ENCODE results near the gene GUCY1A1.

The GUCY1A1 gene

GRCh38 chr4:155658681-155659064 is 8.0 kb upstream of the GUCY1A1 start:
- Histone ChIP-seq H3K27me3 (ENCODE audit: control insufficient read depth in 2 of 2, insufficient read depth in 2 of 2, low read length in 2 of 2) (no peaks in the 10 kb centered on the region), H3K36me3 (ENCODE audit: control insufficient read depth in 2 of 2, insufficient read depth in 2 of 2, low read length in 2 of 2) (no peaks in the 10 kb centered on the region), H3K9me3 (ENCODE audit: control insufficient read depth in 2 of 2, low read length in 2 of 2) (no peaks in the 10 kb centered on the region), H3K27ac (ENCODE audit: low read depth in 2 of 2, low read length in 2 of 2) (no peak overlapping the region), H3K4me1 (ENCODE audit: control insufficient read depth in 2 of 2, insufficient read depth in 2 of 2, low read length in 2 of 2) (no peaks in the 10 kb centered on the region), H3K4me3 (ENCODE audit: low read length in 2 of 2) (no peak overlapping the region), H3K9ac (ENCODE audit: low read depth in 1 of 2, low read length in 2 of 2) (no peak overlapping the region)

DNA sequence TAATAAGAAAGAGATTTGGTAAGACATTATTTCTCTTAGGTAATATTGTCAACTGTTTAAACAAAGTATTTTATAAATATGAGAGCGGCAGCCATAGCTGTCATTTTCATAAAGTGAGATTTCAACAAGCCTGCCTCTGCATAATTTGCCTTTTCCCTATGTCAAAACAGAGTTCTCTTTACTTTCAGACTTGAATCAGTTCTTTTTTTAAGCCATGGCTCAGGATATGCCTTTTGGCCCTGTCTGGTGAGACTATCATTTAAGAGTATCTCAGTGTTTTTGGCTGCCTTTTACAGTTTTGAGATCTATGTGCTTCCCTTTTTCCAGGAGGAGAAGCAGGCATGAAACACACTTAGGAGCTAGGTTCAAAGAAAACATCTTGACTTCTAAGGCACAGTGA is 7.5 kb upstream of the GUCY1A1 start:
- Histone ChIP-seq H3K4me1 (ENCODE audit: control insufficient read depth in 2 of 2, insufficient read depth in 2 of 2, low read length in 2 of 2) (no peaks in the 10 kb centered on the region), H3K9me3 (ENCODE audit: control insufficient read depth in 2 of 2, low read length in 2 of 2) (no peaks in the 10 kb centered on the region), H3K36me3 (ENCODE audit: control insufficient read depth in 2 of 2, insufficient read depth in 2 of 2, low read length in 2 of 2) (no peaks in the 10 kb centered on the region), H3K27me3 (ENCODE audit: control insufficient read depth in 2 of 2, insufficient read depth in 2 of 2, low read length in 2 of 2) (no peaks in the 10 kb centered on the region), H3K27ac (ENCODE audit: low read depth in 2 of 2, low read length in 2 of 2) (no peak overlapping the region), H3K4me3 (ENCODE audit: low read length in 2 of 2) (no peak overlapping the region), H3K9ac (ENCODE audit: low read depth in 1 of 2, low read length in 2 of 2) (no peak overlapping the region)

GRCh38 chr4:155660436-155660835 is 6.2 kb upstream of the GUCY1A1 start:
- Histone ChIP-seq H3K27me3 (ENCODE audit: control insufficient read depth in 2 of 2, insufficient read depth in 2 of 2, low read length in 2 of 2) (no peaks in the 10 kb centered on the region), H3K4me1 (ENCODE audit: control insufficient read depth in 2 of 2, insufficient read depth in 2 of 2, low read length in 2 of 2) (no peaks in the 10 kb centered on the region), H3K27ac (ENCODE audit: low read depth in 2 of 2, low read length in 2 of 2) (no peak overlapping the region), H3K4me3 (ENCODE audit: low read length in 2 of 2) (no peak overlapping the region), H3K9ac (ENCODE audit: low read depth in 1 of 2, low read length in 2 of 2) (no peak overlapping the region), H3K36me3 (ENCODE audit: control insufficient read depth in 2 of 2, insufficient read depth in 2 of 2, low read length in 2 of 2) (no peaks in the 10 kb centered on the region), H3K9me3 (ENCODE audit: control insufficient read depth in 2 of 2, low read length in 2 of 2) (no peaks in the 10 kb centered on the region)

DNA sequence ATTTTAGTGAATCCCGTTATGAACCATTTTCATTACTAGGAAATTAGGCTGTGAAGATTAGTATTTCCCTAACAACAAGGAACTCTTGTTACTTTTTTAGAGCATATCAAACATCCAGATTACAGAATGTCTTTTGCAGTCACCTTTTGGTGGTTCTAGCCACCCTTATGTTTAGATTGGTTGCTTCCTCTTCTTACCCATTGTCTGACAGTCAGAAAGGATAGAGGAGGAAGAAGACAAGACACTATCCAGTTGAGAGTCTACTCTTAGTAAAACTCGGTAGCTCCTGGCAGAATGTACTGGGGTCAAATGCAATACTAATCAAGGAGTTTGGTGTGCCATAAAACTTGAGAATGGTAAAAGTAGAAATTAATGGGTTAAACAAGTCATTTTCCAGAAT is 1.6 kb upstream of the GUCY1A1 start:
- Histone ChIP-seq H3K27ac (ENCODE audit: low read depth in 2 of 2, low read length in 2 of 2) (no peak overlapping the region), H3K36me3 (ENCODE audit: control insufficient read depth in 2 of 2, insufficient read depth in 2 of 2, low read length in 2 of 2) (no peaks in the 10 kb centered on the region), H3K4me1 (ENCODE audit: control insufficient read depth in 2 of 2, insufficient read depth in 2 of 2, low read length in 2 of 2) (no peaks in the 10 kb centered on the region), H3K9ac (ENCODE audit: low read depth in 1 of 2, low read length in 2 of 2) (no peak overlapping the region), H3K9me3 (ENCODE audit: control insufficient read depth in 2 of 2, low read length in 2 of 2) (no peaks in the 10 kb centered on the region), H3K4me3 (ENCODE audit: low read length in 2 of 2) (no peak overlapping the region), H3K27me3 (ENCODE audit: control insufficient read depth in 2 of 2, insufficient read depth in 2 of 2, low read length in 2 of 2) (no peaks in the 10 kb centered on the region)

DNA sequence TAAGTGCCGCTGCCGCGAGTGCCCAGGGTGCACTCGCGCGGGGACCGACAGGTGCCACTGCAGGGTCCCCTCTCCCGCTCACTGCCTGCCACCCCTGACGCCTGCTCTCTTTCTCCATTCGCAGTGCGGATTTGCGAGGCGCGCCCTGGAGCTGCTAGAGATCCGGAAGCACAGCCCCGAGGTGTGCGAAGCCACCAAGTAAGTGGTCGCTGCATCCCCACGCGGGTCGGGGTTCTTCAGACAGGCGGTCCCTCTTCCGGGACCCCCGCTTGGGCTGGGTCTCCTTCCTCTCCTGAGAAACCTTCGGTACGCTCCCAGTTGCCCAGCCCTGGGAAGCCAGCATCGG is 547 bp downstream of the GUCY1A1 start:
- Histone ChIP-seq H3K4me3 (ENCODE audit: low read length in 2 of 2) (peak overlapping the region; percentile 64 to 75), H3K36me3 (ENCODE audit: control insufficient read depth in 2 of 2, insufficient read depth in 2 of 2, low read length in 2 of 2) (no peaks in the 10 kb centered on the region), H3K27ac (ENCODE audit: low read depth in 2 of 2, low read length in 2 of 2) (peak overlapping the region; percentile 70 to 72), H3K9me3 (ENCODE audit: control insufficient read depth in 2 of 2, low read length in 2 of 2) (no peaks in the 10 kb centered on the region), H3K9ac (ENCODE audit: low read depth in 1 of 2, low read length in 2 of 2) (peak overlapping the region; percentile 27 to 60), H3K4me1 (ENCODE audit: control insufficient read depth in 2 of 2, insufficient read depth in 2 of 2, low read length in 2 of 2) (no peaks in the 10 kb centered on the region), H3K27me3 (ENCODE audit: control insufficient read depth in 2 of 2, insufficient read depth in 2 of 2, low read length in 2 of 2) (no peaks in the 10 kb centered on the region)

- H3K4me1 ChIP-seq (ENCODE audit: control insufficient read depth in 2 of 2, insufficient read depth in 2 of 2, low read length in 2 of 2) = no peaks in the 10 kb centered on the region
- H3K27ac ChIP-seq (ENCODE audit: low read depth in 2 of 2, low read length in 2 of 2) = peak overlapping the region; percentile 70 to 72
- H3K27me3 ChIP-seq (ENCODE audit: control insufficient read depth in 2 of 2, insufficient read depth in 2 of 2, low read length in 2 of 2) = no peaks in the 10 kb centered on the region
- H3K36me3 ChIP-seq (ENCODE audit: control insufficient read depth in 2 of 2, insufficient read depth in 2 of 2, low read length in 2 of 2) = no peaks in the 10 kb centered on the region
- no peaks in the 10 kb centered on the region for H3K9me3 ChIP-seq (ENCODE audit: control insufficient read depth in 2 of 2, low read length in 2 of 2)
- peak overlapping the region; percentile 64 to 75 for H3K4me3 ChIP-seq (ENCODE audit: low read length in 2 of 2)
- peak overlapping the region; percentile 27 to 60 for H3K9ac ChIP-seq (ENCODE audit: low read depth in 1 of 2, low read length in 2 of 2)
These were observed 1.2 kb downstream of the GUCY1A1 start for GRCh38 chr4:155667568-155668511.

- Histone ChIP-seq H3K36me3 (ENCODE audit: control insufficient read depth in 2 of 2, insufficient read depth in 2 of 2, low read length in 2 of 2) (no peaks in the 10 kb centered on the region), H3K27me3 (ENCODE audit: control insufficient read depth in 2 of 2, insufficient read depth in 2 of 2, low read length in 2 of 2) (no peaks in the 10 kb centered on the region), H3K4me1 (ENCODE audit: control insufficient read depth in 2 of 2, insufficient read depth in 2 of 2, low read length in 2 of 2) (no peaks in the 10 kb centered on the region), H3K9ac (ENCODE audit: low read depth in 1 of 2, low read length in 2 of 2) (no peak overlapping the region), H3K9me3 (ENCODE audit: control insufficient read depth in 2 of 2, low read length in 2 of 2) (no peaks in the 10 kb centered on the region), H3K27ac (ENCODE audit: low read depth in 2 of 2, low read length in 2 of 2) (peak overlapping the region in 1 of 2 donors; percentile 72), H3K4me3 (ENCODE audit: low read length in 2 of 2) (peak overlapping the region; percentile 64 to 75)
These were observed 2.1 kb downstream of the GUCY1A1 start for GRCh38 chr4:155668707-155669220.

DNA sequence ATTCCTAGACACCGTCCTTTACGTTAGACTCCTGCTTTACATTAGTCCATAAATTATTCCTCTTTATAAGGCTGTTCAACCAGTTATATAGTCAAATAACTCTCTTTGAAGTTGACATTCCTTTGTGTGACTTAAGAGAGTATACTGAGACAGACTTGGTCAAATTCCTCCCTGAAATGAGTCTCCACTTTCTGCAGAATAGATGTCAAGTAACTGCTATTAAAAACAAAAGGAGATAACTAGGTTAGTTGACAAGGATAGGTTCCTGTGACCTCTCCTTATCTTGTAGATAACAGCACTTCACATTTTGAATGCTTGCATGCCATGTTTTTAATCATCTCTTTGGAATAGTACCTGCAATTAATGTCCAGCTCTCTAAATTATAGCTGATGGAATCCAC is 5.7 kb downstream of the GUCY1A1 start:
- Histone ChIP-seq H3K9me3 (ENCODE audit: control insufficient read depth in 2 of 2, low read length in 2 of 2) (no peaks in the 10 kb centered on the region), H3K9ac (ENCODE audit: low read depth in 1 of 2, low read length in 2 of 2) (no peak overlapping the region), H3K27ac (ENCODE audit: low read depth in 2 of 2, low read length in 2 of 2) (no peak overlapping the region), H3K4me3 (ENCODE audit: low read length in 2 of 2) (no peak overlapping the region), H3K4me1 (ENCODE audit: control insufficient read depth in 2 of 2, insufficient read depth in 2 of 2, low read length in 2 of 2) (no peaks in the 10 kb centered on the region), H3K36me3 (ENCODE audit: control insufficient read depth in 2 of 2, insufficient read depth in 2 of 2, low read length in 2 of 2) (no peaks in the 10 kb centered on the region), H3K27me3 (ENCODE audit: control insufficient read depth in 2 of 2, insufficient read depth in 2 of 2, low read length in 2 of 2) (no peaks in the 10 kb centered on the region)

DNA sequence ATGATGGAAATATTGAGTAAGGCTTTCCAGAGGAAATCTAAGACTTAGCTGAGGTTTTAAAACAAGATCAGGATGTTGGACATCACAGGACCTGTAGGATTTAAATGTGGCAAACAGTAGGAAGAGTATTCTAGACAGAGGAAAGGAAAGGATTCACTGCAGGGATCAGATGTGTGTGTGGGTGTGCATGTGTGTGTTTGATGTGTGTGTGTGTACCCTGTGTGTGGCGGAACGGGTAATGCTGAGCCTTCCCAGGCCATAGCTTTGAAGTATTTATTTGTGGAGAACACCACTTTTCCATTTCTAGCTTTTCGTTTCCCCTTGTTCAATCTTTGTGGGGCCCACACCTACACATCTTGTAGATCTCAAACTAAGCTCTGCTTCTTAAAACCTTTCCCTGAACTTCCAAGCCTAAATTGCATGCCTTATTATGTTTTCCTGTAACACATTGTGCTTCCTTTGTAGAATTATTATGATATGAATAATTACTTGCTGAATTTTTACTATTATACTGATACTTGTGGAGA is 6.9 kb downstream of the GUCY1A1 start:
- Histone ChIP-seq H3K36me3 (ENCODE audit: control insufficient read depth in 2 of 2, insufficient read depth in 2 of 2, low read length in 2 of 2) (no peaks in the 10 kb centered on the region), H3K4me1 (ENCODE audit: control insufficient read depth in 2 of 2, insufficient read depth in 2 of 2, low read length in 2 of 2) (no peaks in the 10 kb centered on the region), H3K27ac (ENCODE audit: low read depth in 2 of 2, low read length in 2 of 2) (no peak overlapping the region), H3K9me3 (ENCODE audit: control insufficient read depth in 2 of 2, low read length in 2 of 2) (no peaks in the 10 kb centered on the region), H3K27me3 (ENCODE audit: control insufficient read depth in 2 of 2, insufficient read depth in 2 of 2, low read length in 2 of 2) (no peaks in the 10 kb centered on the region), H3K4me3 (ENCODE audit: low read length in 2 of 2) (no peak overlapping the region), H3K9ac (ENCODE audit: low read depth in 1 of 2, low read length in 2 of 2) (no peak overlapping the region)

DNA sequence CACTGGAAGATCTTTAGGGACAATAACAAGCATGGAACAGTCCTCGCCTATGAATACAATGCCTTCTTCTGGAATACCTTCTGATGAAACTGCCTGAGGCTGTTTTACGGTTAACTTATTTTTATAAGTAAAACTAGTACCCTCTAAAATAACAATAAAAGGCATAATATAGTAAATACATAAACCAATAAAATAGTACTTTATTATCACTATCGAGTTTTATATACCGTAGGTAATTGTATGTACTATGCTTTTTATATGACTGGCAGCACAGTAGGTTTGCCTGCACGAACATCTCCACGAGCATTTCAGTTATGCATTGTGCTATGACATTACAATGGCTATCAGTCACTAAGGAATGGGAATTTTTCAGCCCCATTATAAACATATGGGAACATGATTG is 8.0 kb downstream of the GUCY1A1 start:
- H3K9me3 ChIP-seq (ENCODE audit: control insufficient read depth in 2 of 2, low read length in 2 of 2) = no peaks in the 10 kb centered on the region
- H3K9ac ChIP-seq (ENCODE audit: low read depth in 1 of 2, low read length in 2 of 2) = no peak overlapping the region
- no peaks in the 10 kb centered on the region for H3K36me3 ChIP-seq (ENCODE audit: control insufficient read depth in 2 of 2, insufficient read depth in 2 of 2, low read length in 2 of 2)
- no peak overlapping the region for H3K4me3 ChIP-seq (ENCODE audit: low read length in 2 of 2)
- H3K4me1 ChIP-seq (ENCODE audit: control insufficient read depth in 2 of 2, insufficient read depth in 2 of 2, low read length in 2 of 2) = no peaks in the 10 kb centered on the region
- no peaks in the 10 kb centered on the region for H3K27me3 ChIP-seq (ENCODE audit: control insufficient read depth in 2 of 2, insufficient read depth in 2 of 2, low read length in 2 of 2)
- H3K27ac ChIP-seq (ENCODE audit: low read depth in 2 of 2, low read length in 2 of 2) = no peak overlapping the region
